ENCODE data around the gene DAND5. TPM values are rescaled to one million over a fixed set of nuclear protein-coding genes. Genes with fewer than 3 reads are reported as not detected.
A peak's percentile ranks its signal among the peaks of the same experiment; 100 is the strongest.

Gene DAND5
- polyA plus RNA-seq, 1 of the 3 experiments (the other 2 are of a cell fraction), result 1.0 TPM

- Histone ChIP-seq H3K36me3 (replicated peaks in 1 of 2; ENCODE audit: control insufficient read depth in 1 of 2, insufficient read depth in 2 of 2, low read length in 1 of 2) (peaks cover 26 to 40% of the 10 kb centered on the region in 2 experiments), H3K9me3 (no peaks in the 10 kb centered on the region), H3K9me2 (no peaks in the 10 kb centered on the region), H3K9ac (peak overlapping the region; percentile 63), H3K4me2 (peak overlapping the region; percentile 41), H3K4me3 (ENCODE audit: low read depth in 2 of 2, low read length in 1 of 2) (no peak overlapping the region), H3K79me2 (ENCODE audit: insufficient read depth) (peaks cover 71% of the 10 kb centered on the region), H3F3A (replicated peaks; ENCODE audit: insufficient read depth) (peaks cover 69% of the 10 kb centered on the region), H2AFZ (ENCODE audit: low read depth) (no peak overlapping the region), H3K27ac (ENCODE audit: low read depth in 2 of 2, low read length in 1 of 2) (peak overlapping the region; percentile 93 to 97), H4K20me1 (ENCODE audit: insufficient read depth) (peaks cover 5% of the 10 kb centered on the region; the same call in 1 of the 2 replicates), H3K4me1 (ENCODE audit: control insufficient read depth in 1 of 2, insufficient read depth in 2 of 2, low read depth in 1 of 2, low read length in 1 of 2) (peaks cover 32 to 42% of the 10 kb centered on the region in 2 experiments), H3K27me3 (ENCODE audit: insufficient read depth) (no peaks in the 10 kb centered on the region)
- WGBS (ENCODE audit: low lambda C conversion rate), result 15% methylated on average over 7 of the region's 12 CpGs
- CTCF ChIA-PET, result interaction anchor here (0.7 to 5.6 kb wide), 9 partner anchors 11 to 176 kb away, joined by 3 to 55 read pairs (median 3); no protein-coding TSS in a partner anchor
- no peak for DNase-seq
- POLR2A ChIA-PET, result interaction anchor here (0.7 to 1.0 kb wide), 7 partner anchors 12 to 196 kb away, joined by 3 to 5 read pairs (median 3); partner anchors contain the start of gene DAND5
- TF ChIP-seq TAF1 (IDR thresholded peaks at IDR 0.05; ENCODE audit: borderline replicate concordance, low read depth, low read length) (no peak), USF1 (IDR thresholded peaks at IDR 0.05; ENCODE audit: borderline replicate concordance, low read depth) (no peak), ZBTB33 (IDR thresholded peaks at IDR 0.05; ENCODE audit: borderline replicate concordance, low read depth) (no peak), JUND (IDR thresholded peaks at IDR 0.05) (peak; percentile 54), TEAD4 (IDR thresholded peaks at IDR 0.05; ENCODE audit: borderline replicate concordance, insufficient read depth) (0 out of 2 replicates have a peak, but pooled peaks have one; percentile 10), GATA2 (CRISPR knock-in tag; IDR thresholded peaks at IDR 0.05) (no peak), CHD2 (IDR thresholded peaks at IDR 0.05; ENCODE audit: low read length, partially characterized antibody) (no peak), RFX5 (IDR thresholded peaks at IDR 0.05; ENCODE audit: low read length) (no peak), EP300 (IDR thresholded peaks at IDR 0.05; ENCODE audit: borderline replicate concordance in 1 of 2, low read depth in 1 of 2, low read length in 1 of 2) (no peak), GABPA (IDR thresholded peaks at IDR 0.05; ENCODE audit: low read depth) (no peak), SMC3 (IDR thresholded peaks at IDR 0.05; ENCODE audit: low read depth, low read length) (no peak), EZH2phosphoT487 (IDR thresholded peaks at IDR 0.05; ENCODE audit: borderline replicate concordance, low read depth) (no peak), MEF2A (IDR thresholded peaks at IDR 0.05; ENCODE audit: borderline replicate concordance, low read depth) (no peak), YY1 (IDR thresholded peaks at IDR 0.05; ENCODE audit: low read depth) (no peak), FOXJ3 (CRISPR knock-in tag; IDR thresholded peaks at IDR 0.05) (no peak), RXRA (IDR thresholded peaks at IDR 0.05; ENCODE audit: borderline replicate concordance, low read depth) (no peak), RAD21 (IDR thresholded peaks at IDR 0.05; ENCODE audit: low read length) (no peak), NFIC (IDR thresholded peaks at IDR 0.05; ENCODE audit: borderline replicate concordance) (peak; percentile 81; the same call in 1 of the 2 replicates), MXI1 (IDR thresholded peaks at IDR 0.05; ENCODE audit: low read depth, low read length) (no peak), ELF1 (IDR thresholded peaks at IDR 0.05) (no peak), NRF1 (IDR thresholded peaks at IDR 0.05; ENCODE audit: low read depth, low read length) (no peak), FOXM1 (IDR thresholded peaks at IDR 0.05; ENCODE audit: low read depth) (no peak), POLR2AphosphoS5 (IDR thresholded peaks at IDR 0.05; ENCODE audit: low read depth, low read length) (no peak)
- TF ChIP-seq, protein P1, sequence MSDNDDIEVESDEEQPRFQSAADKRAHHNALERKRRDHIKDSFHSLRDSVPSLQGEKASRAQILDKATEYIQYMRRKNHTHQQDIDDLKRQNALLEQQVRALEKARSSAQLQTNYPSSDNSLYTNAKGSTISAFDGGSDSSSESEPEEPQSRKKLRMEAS (IDR thresholded peaks at IDR 0.05; ENCODE audit: low read depth), result no peak
- TF ChIP-seq, protein P2, sequence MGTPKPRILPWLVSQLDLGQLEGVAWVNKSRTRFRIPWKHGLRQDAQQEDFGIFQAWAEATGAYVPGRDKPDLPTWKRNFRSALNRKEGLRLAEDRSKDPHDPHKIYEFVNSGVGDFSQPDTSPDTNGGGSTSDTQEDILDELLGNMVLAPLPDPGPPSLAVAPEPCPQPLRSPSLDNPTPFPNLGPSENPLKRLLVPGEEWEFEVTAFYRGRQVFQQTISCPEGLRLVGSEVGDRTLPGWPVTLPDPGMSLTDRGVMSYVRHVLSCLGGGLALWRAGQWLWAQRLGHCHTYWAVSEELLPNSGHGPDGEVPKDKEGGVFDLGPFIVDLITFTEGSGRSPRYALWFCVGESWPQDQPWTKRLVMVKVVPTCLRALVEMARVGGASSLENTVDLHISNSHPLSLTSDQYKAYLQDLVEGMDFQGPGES (IDR thresholded peaks at IDR 0.05; ENCODE audit: low read depth, low read length), result no peak
- TF ChIP-seq, protein P3, sequence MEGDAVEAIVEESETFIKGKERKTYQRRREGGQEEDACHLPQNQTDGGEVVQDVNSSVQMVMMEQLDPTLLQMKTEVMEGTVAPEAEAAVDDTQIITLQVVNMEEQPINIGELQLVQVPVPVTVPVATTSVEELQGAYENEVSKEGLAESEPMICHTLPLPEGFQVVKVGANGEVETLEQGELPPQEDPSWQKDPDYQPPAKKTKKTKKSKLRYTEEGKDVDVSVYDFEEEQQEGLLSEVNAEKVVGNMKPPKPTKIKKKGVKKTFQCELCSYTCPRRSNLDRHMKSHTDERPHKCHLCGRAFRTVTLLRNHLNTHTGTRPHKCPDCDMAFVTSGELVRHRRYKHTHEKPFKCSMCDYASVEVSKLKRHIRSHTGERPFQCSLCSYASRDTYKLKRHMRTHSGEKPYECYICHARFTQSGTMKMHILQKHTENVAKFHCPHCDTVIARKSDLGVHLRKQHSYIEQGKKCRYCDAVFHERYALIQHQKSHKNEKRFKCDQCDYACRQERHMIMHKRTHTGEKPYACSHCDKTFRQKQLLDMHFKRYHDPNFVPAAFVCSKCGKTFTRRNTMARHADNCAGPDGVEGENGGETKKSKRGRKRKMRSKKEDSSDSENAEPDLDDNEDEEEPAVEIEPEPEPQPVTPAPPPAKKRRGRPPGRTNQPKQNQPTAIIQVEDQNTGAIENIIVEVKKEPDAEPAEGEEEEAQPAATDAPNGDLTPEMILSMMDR (IDR thresholded peaks at IDR 0.05), result no peak
- TF ChIP-seq, protein P4, sequence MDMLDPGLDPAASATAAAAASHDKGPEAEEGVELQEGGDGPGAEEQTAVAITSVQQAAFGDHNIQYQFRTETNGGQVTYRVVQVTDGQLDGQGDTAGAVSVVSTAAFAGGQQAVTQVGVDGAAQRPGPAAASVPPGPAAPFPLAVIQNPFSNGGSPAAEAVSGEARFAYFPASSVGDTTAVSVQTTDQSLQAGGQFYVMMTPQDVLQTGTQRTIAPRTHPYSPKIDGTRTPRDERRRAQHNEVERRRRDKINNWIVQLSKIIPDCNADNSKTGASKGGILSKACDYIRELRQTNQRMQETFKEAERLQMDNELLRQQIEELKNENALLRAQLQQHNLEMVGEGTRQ (IDR thresholded peaks at IDR 0.05; ENCODE audit: borderline replicate concordance, low read depth, low read length), result no peak
Measured at GRCh38 chr19:12952488-12953137, 16.8 kb upstream of the DAND5 start.

Measured in SK-N-SH (cell line).